Common myeloid progenitor, CD34-positive (primary cell): ENCODE data around the gene YAE1. TPM values are rescaled to one million over a fixed set of nuclear protein-coding genes. Genes with fewer than 3 reads are reported as not detected.

Experiments used
- CTCF ChIA-PET: fragments of 350-600 bp; sonication (Branson Sonifier 250); formaldehyde crosslinking; loops from one replicate; lab custom pipeline; 2021; ENCODE audit warnings: antibody characterized with exemption; lab: Charles Lee
- POLR2A ChIA-PET: fragments of 350-600 bp; sonication (Branson Sonifier 250); formaldehyde crosslinking; loops from one replicate; lab custom pipeline; 2021; ENCODE audit warnings: antibody characterized with exemption; lab: Charles Lee
- DNase-seq, 3 donors: peaks; one replicate each; pipeline versions ENCODE4 v3.0.0 to v3.0.0-alpha.2; 2013
- H3K27ac ChIP-seq, 2 experiments: 1 replicate in 1 of 2; 2 replicates in 1 of 2; pipeline ENCODE4 v1.7.0; 2013; ENCODE audit warnings: inconsistent platforms in 2 of 2, low read length in 2 of 2, mild to moderate bottlenecking in 2 of 2, low read depth in 1 of 2, moderate library complexity in 1 of 2; ENCODE audit not compliant: severe bottlenecking in 2 of 2, insufficient read depth in 1 of 2, poor library complexity in 1 of 2
- H3K27me3 ChIP-seq, 5 experiments: replicated peaks in 2 of 5; 1 replicate in 3 of 5; 2 replicates in 2 of 5; pipeline versions ENCODE4 v1.6.1 to v1.7.0; 2013; ENCODE audit warnings: low read length in 4 of 5, mild to moderate bottlenecking in 2 of 5, moderate library complexity in 2 of 5, inconsistent platforms in 1 of 5; ENCODE audit not compliant: insufficient read depth in 5 of 5, control insufficient read depth in 4 of 5
- H3K36me3 ChIP-seq, 4 experiments: 1 replicate in 2 of 4; 2 replicates in 2 of 4; pipeline versions ENCODE4 v1.6.1 to v1.7.0; 2013; ENCODE audit warnings: low read length in 3 of 4, control low read depth in 1 of 4, mild to moderate bottlenecking in 1 of 4; ENCODE audit not compliant: control insufficient read depth in 4 of 4, insufficient read depth in 4 of 4
- H3K4me1 ChIP-seq, 4 experiments: 1 replicate in 3 of 4; 2 replicates in 1 of 4; pipeline versions ENCODE4 v1.6.1 to v1.7.1; 2013; ENCODE audit warnings: low read length in 3 of 4, mild to moderate bottlenecking in 3 of 4, control low read depth in 1 of 4, inconsistent platforms in 1 of 4, moderate library complexity in 1 of 4; ENCODE audit not compliant: control insufficient read depth in 4 of 4, insufficient read depth in 4 of 4; ENCODE audit errors: control extremely low read depth in 1 of 4
- H3K4me3 ChIP-seq, 7 experiments: 1 replicate in 4 of 7; 2 replicates in 3 of 7; pipeline versions ENCODE4 v1.5.1 to v1.7.0; 2013; ENCODE audit warnings: mild to moderate bottlenecking in 7 of 7, low read length in 6 of 7, moderate library complexity in 6 of 7, inconsistent platforms in 2 of 7, low read depth in 2 of 7, control low read depth in 1 of 7; ENCODE audit not compliant: insufficient read depth in 4 of 7, control insufficient read depth in 1 of 7; ENCODE audit errors: extremely low read depth in 1 of 7
- H3K9me3 ChIP-seq, 5 experiments: 1 replicate in 4 of 5; 2 replicates in 1 of 5; pipeline versions ENCODE4 v1.6.1 to v1.7.1; 2013; ENCODE audit warnings: low read length in 4 of 5, mild to moderate bottlenecking in 2 of 5, inconsistent platforms in 1 of 5, low read depth in 1 of 5, moderate library complexity in 1 of 5; ENCODE audit not compliant: control insufficient read depth in 4 of 5, insufficient read depth in 2 of 5; ENCODE audit errors: control extremely low read depth in 1 of 5
- WGBS: methylation state at CpG from one replicate; pipeline ENCODE4 v1.1.5; 2013; ENCODE audit not compliant: insufficient coverage; 5-methylcytosine and 5-hydroxymethylcytosine counted together
- polyA plus RNA-seq: library from polyadenylated mRNA; unstranded; fragments of 120-200 nt; gene quantifications from one replicate; pipeline ENCODE4 v1.2.1, GENCODE V29; 2013

Gene YAE1, protein sequence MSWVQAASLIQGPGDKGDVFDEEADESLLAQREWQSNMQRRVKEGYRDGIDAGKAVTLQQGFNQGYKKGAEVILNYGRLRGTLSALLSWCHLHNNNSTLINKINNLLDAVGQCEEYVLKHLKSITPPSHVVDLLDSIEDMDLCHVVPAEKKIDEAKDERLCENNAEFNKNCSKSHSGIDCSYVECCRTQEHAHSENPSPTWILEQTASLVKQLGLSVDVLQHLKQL
- 12.5 TPM for polyA plus RNA-seq

DNA sequence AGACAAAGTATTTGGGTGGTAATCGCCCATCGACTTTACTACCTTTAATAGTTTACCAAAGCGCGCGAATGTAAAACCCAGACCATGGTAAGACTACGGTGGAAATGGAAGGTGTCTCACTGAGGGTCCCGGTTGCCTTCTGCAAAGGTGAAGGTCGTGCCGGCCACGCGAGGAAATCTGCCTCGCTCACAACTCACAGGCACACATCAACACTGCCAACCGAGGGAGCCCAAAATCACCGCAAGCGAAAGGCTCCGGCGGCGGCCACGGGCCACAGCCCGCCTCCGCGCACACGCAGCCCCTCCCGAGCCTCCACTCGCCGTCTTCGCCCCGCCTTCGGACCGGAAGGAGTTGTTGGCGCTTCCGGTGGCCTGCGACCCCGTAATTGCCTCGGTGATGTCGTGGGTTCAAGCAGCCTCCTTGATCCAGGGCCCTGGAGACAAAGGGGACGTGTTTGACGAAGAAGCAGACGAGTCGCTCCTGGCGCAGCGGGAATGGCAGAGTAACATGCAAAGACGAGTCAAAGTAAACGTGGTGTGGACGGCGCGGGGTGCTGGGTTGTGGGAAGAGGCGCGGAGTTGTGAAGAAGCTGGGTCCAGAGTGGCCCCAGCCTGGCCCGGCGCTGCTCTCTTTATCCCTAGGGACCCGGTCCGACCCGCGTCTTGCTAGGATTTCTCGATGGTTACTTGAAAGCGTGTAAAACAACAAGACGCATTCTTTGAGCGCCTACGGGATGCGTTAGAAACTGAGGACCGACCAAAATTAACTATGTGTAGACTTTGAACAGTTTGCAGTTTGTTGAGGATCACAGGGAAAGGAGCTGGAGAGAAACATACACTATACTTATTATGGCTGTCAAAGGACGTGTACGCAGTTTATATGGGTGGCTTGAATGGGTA, at the start of gene YAE1:
Gene YAE1, plus strand, starts transcription at position 382 of the 899 bp plus-strand sequence. Its CDS starts 15 bp downstream, at position 397.
- POLR2A ChIA-PET = interaction anchor here (1.3 kb wide), 1 partner anchor 14 kb away, joined by 3 read pairs; no protein-coding TSS in a partner anchor
- peaks cover 6 to 15% (median 14%) of the 10 kb centered on the region in 4 experiments for H3K4me1 ChIP-seq
- H3K9me3 ChIP-seq = no peaks in the 10 kb centered on the region
- peak within 1 kb of the TSS; percentile 85 to 100 (median 98) for H3K4me3 ChIP-seq
- H3K36me3 ChIP-seq = peaks cover 0 to 12% (median 3%) of the 10 kb centered on the region in 4 experiments
- H3K27ac ChIP-seq = peak within 1 kb of the TSS; percentile 66 to 82
- H3K27me3 ChIP-seq = no peaks in the 10 kb centered on the region
- CTCF ChIA-PET = interaction anchor here (1.0 to 1.2 kb wide), 3 partner anchors 12 to 182 kb away, joined by 3 to 4 read pairs (median 3); no protein-coding TSS in a partner anchor
- DNase-seq = peak; percentile 68 to 83 (median 78)
- WGBS = 0% methylated on average over 53 of the region's 64 CpGs

DNA sequence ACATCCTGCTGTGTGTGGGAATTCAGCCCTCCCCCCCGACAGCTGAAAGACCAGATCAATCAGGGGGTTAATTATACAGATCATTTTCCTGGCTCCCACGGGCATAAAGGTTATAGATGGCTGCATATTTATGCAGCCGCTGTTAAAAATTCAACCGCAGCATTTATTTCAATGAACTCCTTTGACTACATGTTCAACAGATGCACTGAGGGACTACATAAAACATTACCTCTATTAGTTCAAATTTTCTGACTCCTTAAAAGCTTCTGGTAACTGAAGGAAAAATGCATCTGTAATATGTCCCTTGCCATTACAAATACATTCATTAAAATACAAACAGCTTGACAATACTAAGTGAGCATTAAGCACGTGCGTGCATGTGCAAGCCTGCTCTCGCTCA, 49.7 kb upstream of the YAE1 start:
- H3K4me3 ChIP-seq = no peak overlapping the region
- H3K9me3 ChIP-seq = no peaks in the 10 kb centered on the region
- ChIA-PET POLR2A (no interaction called here), CTCF (interaction anchor here (1.2 to 3.1 kb wide), 3 partner anchors 29 to 63 kb away, joined by 4 to 12 read pairs (median 4); no protein-coding TSS in a partner anchor)
- 97% methylated on average over 5 of the region's 7 CpGs for WGBS
- H3K36me3 ChIP-seq = no peaks in the 10 kb centered on the region
- H3K27ac ChIP-seq = no peak overlapping the region
- peaks cover 3 to 32% (median 13%) of the 10 kb centered on the region in 4 experiments for H3K4me1 ChIP-seq
- H3K27me3 ChIP-seq = no peaks in the 10 kb centered on the region
- DNase-seq = no peak

DNA sequence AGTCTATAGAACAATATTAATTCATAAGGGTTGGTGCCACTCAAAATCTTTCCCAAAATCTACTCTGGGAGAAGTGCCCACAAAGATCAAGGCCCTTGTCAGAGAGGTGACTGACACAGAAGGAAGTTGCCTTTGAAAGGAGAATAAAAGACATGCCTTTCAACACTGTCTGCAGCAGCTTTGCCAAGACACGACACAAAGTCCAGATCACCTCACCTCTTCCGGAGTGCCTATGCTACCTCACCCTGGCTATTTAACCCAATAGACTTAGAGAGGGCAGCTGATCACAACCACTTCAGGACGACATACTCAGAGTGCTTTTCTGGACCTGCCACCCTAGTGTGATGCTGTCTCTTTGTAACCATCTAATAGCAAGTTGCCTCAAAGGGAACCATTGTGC, 49.0 kb upstream of the YAE1 start:
- POLR2A ChIA-PET = no interaction called here
- 79% methylated on average over 3 of the region's 3 CpGs for WGBS
- CTCF ChIA-PET = interaction anchor here (0.9 to 3.1 kb wide), 4 partner anchors 13 to 75 kb away, joined by 3 to 12 read pairs (median 4); no protein-coding TSS in a partner anchor

DNA sequence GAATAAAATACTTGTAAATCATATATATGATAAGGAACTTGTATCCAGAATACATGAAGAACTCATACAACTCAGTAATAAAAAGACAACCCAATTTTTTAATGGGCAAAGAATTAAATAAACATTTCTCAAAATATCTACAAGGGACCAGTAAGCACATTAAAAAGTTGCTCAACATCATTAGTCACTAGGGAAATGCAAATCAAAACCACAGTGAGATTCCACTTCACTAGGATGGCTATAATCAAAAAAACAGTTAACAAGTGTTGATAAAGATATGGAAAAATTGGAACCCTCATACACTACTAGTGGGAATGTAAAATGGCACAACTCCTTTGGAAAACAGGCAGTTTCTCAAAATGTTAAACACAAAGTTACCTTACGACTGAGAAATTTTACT, 40.3 kb upstream of the YAE1 start:
- no peak for DNase-seq
- WGBS = no CpG with 5 or more reads among the region's 1 CpG
- no peaks in the 10 kb centered on the region for H3K36me3 ChIP-seq
- no peaks in the 10 kb centered on the region for H3K27me3 ChIP-seq
- CTCF ChIA-PET = interaction anchor here (1.1 kb wide), 1 partner anchor 10 kb away, joined by 3 read pairs; no protein-coding TSS in a partner anchor
- H3K9me3 ChIP-seq = no peaks in the 10 kb centered on the region
- no peak overlapping the region for H3K27ac ChIP-seq
- no peaks in the 10 kb centered on the region for H3K4me1 ChIP-seq
- POLR2A ChIA-PET = no interaction called here
- H3K4me3 ChIP-seq = no peak overlapping the region

More for the DNA sequence above, 49.0 kb upstream of the YAE1 start:
- H3K36me3 ChIP-seq = no peaks in the 10 kb centered on the region
- H3K27me3 ChIP-seq = no peaks in the 10 kb centered on the region
- H3K27ac ChIP-seq = no peak overlapping the region
- H3K4me3 ChIP-seq = no peak overlapping the region
- no peak for DNase-seq
- peaks cover 3 to 27% (median 13%) of the 10 kb centered on the region in 4 experiments for H3K4me1 ChIP-seq
- H3K9me3 ChIP-seq = no peaks in the 10 kb centered on the region

DNA sequence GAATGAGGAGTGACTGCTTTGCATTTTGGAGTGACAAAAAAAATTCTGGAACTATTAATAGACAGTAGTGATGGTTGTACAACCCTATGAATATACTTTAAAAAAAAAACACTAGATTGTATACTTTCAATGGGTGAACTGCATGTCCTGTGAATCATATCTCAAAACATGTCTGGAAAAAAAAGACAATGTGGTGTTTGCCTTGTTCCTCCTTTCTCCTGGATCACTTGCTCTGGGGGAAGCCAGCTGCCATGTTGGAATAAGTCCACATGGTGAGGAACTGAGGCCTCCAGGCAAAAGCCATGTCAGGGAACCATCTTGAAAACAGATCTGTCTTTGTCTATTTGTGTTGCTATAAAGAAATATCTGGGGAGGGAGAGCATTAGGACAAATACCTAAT, 39.5 kb upstream of the YAE1 start:
- CTCF ChIA-PET = no interaction called here
- Histone ChIP-seq H3K4me3 (no peak overlapping the region), H3K27ac (no peak overlapping the region), H3K4me1 (no peaks in the 10 kb centered on the region), H3K27me3 (no peaks in the 10 kb centered on the region), H3K36me3 (no peaks in the 10 kb centered on the region), H3K9me3 (no peaks in the 10 kb centered on the region)
- DNase-seq = no peak
- POLR2A ChIA-PET = no interaction called here

DNA sequence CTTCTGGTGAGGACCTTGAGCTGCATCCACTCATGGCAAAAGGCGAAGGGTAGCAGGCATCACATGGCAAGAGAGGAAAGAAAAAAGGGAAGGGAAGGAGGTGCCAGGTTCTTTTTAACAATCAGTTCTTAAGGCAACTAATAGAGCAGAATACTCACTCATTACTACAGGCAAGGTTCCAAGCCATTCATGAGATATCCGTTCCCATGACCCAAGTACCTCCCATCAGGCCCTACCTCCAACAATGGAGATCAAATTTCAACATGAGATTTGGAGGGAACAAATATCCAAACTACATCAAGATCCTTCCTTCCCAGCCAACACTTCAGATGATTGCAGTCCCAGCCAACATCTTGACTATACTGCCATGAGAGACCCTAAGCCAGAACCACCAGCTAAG, 38.9 kb upstream of the YAE1 start:
- H3K27me3 ChIP-seq = no peaks in the 10 kb centered on the region
- DNase-seq = no peak
- 71% methylated on average over 1 of the region's 2 CpGs for WGBS
- POLR2A ChIA-PET = no interaction called here
- H3K27ac ChIP-seq = no peak overlapping the region
- CTCF ChIA-PET = no interaction called here
- H3K4me1 ChIP-seq = no peaks in the 10 kb centered on the region
- H3K4me3 ChIP-seq = no peak overlapping the region
- no peaks in the 10 kb centered on the region for H3K36me3 ChIP-seq
- no peaks in the 10 kb centered on the region for H3K9me3 ChIP-seq
